Epithelial cell of proximal tubule (primary cell): Measurements from ENCODE around the gene RNF2. TPM values are rescaled to one million over a fixed set of nuclear protein-coding genes. Genes with fewer than 3 reads are reported as not detected.

ENCODE experiments used
- DNase-seq: peaks from one replicate; pipeline ENCODE4 v3.0.0-alpha.2; 2011; ENCODE audit warnings: low read depth
- H3K4me3 ChIP-seq: 2 replicates; pipeline ENCODE4 v1.5.1; 2011; ENCODE audit warnings: low read depth, mild to moderate bottlenecking, low read length
- total RNA-seq: library from RNA; depleted of rRNA; stranded (reverse); fragments of >200 nt; gene quantifications from 2 replicates; pipeline ENCODE4 v1.2.3, GENCODE V29; 2015
- TF ChIP-seq, protein P1 (sequence below): conservative IDR thresholded peaks from 2 replicates; pipeline ENCODE4 v1.5.1; 2012; ENCODE audit warnings: low read depth, mild to moderate bottlenecking, low read length

The RNF2 gene
- total RNA-seq, 1 donor from 2014 or later: 12.3 TPM

GRCh38 chr1:185087101-185087500 is 41.7 kb downstream of the RNF2 start:
- TF ChIP-seq, protein P1, sequence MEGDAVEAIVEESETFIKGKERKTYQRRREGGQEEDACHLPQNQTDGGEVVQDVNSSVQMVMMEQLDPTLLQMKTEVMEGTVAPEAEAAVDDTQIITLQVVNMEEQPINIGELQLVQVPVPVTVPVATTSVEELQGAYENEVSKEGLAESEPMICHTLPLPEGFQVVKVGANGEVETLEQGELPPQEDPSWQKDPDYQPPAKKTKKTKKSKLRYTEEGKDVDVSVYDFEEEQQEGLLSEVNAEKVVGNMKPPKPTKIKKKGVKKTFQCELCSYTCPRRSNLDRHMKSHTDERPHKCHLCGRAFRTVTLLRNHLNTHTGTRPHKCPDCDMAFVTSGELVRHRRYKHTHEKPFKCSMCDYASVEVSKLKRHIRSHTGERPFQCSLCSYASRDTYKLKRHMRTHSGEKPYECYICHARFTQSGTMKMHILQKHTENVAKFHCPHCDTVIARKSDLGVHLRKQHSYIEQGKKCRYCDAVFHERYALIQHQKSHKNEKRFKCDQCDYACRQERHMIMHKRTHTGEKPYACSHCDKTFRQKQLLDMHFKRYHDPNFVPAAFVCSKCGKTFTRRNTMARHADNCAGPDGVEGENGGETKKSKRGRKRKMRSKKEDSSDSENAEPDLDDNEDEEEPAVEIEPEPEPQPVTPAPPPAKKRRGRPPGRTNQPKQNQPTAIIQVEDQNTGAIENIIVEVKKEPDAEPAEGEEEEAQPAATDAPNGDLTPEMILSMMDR: no peak
- no peak for DNase-seq
- H3K4me3 ChIP-seq: no peak overlapping the region

DNA sequence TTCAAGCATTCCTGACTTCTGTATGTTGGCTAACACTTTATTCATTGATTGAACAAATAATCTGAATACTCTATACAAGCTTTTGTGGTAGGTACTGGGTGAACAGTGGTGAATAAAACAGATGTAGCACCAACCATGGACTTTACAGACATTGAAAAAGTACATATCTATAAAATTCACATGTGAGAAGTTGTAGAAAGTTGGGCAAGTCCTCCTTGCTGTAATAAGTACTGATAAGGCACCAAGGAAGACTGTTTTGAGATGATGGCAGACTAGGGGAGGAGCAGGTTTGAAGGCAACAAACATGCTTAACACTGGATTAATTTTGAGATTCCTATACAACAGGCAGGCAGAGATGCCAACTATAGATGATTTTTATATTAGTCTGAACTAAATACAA is 42.4 kb downstream of the RNF2 start:
- TF ChIP-seq, protein P1: no peak

DNA sequence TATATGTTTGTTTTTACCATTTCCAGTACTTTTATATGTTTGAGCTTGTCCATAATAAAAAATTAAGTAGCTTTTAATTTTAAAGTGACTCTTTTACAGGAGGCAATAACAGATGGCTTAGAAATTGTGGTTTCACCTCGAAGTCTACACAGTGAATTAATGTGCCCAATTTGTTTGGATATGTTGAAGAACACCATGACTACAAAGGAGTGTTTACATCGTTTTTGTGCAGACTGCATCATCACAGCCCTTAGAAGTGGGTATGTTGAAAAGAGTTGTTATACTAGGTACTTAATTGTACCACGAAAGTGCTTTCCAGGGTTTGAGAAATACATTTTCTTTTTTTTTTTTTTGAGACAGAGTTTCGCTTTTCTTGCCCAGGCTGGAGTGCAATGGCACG is 46.1 kb downstream of the RNF2 start:
- TF ChIP-seq, protein P1: no peak
- H3K4me3 ChIP-seq: no peak overlapping the region
- DNase-seq: no peak

More for the DNA sequence above, 42.4 kb downstream of the RNF2 start:
- no peak for DNase-seq
- H3K4me3 ChIP-seq: no peak overlapping the region

DNA sequence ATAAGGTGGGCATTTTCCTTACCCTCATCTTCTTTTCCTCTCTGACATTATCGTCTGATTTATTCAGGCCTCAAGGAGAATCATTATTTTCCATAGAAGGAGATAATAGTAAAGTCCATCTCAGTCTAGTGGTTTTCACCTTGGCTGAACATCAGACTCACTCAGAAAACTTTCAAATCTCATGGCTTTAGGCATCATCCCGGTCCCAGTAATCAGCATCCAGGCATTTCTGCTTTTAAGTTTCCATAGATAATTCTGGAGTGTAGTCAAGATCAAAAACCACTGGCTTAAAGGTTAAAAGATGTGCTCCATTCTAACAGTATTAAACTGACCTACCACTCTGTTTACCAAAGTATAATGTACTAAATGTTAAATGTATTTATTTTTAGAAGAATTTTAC is 49.4 kb downstream of the RNF2 start:
- H3K4me3 ChIP-seq: no peak overlapping the region
- DNase-seq: no peak
- TF ChIP-seq, protein P1: no peak

DNA sequence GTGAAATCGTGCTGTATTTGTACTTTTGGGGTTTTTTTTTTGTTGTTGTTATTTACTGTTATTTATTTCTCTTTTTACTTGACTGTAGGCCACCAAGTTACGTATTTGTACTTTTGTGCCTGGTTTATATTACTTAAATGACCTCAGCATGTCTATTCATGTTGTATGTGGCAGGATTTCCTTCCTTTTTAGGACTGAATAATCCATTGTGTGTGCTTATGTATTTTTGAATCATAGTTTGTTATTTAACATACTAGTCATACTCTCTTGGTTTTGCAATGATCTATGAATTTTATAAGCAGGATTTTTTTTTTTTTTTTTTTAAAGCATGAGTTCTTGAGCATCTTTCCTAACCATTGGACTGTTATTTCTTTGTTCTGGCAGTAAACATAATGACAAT is 51.2 kb downstream of the RNF2 start:
- TF ChIP-seq, protein P1: no peak
- DNase-seq: no peak
- H3K4me3 ChIP-seq: no peak overlapping the region

DNA sequence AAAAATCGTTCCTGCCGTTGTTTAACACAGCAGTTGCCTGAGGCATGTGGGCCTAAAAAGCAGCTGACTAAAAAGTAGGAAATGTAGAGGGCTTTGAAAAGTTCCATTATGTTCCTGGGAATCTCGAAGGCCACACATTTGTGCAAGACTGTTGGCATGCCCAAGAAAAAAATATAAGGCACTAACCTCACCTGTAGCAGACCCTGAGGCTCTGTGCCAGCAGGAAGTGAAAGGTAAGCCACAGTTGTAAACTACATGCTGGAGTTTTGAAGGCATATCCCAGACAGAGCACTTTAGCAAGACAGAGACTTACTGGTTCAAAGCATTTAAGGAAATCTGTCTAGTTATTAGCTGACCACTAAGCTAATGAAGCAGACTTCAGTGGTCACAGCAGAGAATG is 58.7 kb downstream of the RNF2 start:
- H3K4me3 ChIP-seq: no peak overlapping the region
- TF ChIP-seq, protein P1: no peak
- no peak for DNase-seq

DNA sequence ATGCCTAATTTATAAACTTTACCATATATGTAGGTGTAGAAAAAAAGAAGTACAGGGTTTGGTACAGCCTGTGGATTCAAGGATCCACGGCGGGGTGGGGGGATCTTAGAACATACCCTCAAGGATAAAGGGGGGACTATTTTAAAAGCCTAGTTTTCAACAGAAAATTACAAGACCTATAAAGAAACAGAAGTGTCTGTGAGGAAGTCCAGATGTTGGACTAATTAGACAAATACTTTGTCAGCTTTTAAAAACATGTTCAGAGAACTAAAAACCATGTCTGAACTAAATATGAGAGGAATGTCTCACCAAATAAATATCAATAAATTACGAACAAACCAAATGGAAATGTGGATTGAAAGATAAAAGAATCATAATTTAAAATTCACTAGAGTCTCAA is 59.8 kb downstream of the RNF2 start:
- TF ChIP-seq, protein P1: no peak
- no peak for DNase-seq
- no peak overlapping the region for H3K4me3 ChIP-seq
